SK-N-MC (cell line): ENCODE measurements around the gene SEC22A.

Experiments
- DNase-seq: peaks from one replicate; pipeline ENCODE4 v3.0.0-alpha.2; 2011; ENCODE audit warnings: low read depth, low spot score
- H3K27ac ChIP-seq: fragments of 200-600 bp; sonication (generic); 2 replicates; pipeline ENCODE4 v1.5.1; 2016; ENCODE audit warnings: mixed run types
- H3K36me3 ChIP-seq: fragments of 200-600 bp; sonication (generic); 2 replicates; pipeline ENCODE4 v1.6.1; 2017; ENCODE audit warnings: antibody characterized with exemption, low read length, mixed read lengths; ENCODE audit not compliant: insufficient read depth
- H3K4me3 ChIP-seq: fragments of 200-600 bp; sonication (generic); 2 replicates; pipeline ENCODE4 v1.5.1; 2016
- H3K9ac ChIP-seq: fragments of 200-600 bp; sonication (generic); 2 replicates; pipeline ENCODE4 v1.8.0; 2017; ENCODE audit warnings: mixed run types, mixed read lengths; ENCODE audit not compliant: insufficient read length
- H3K9me3 ChIP-seq: fragments of 200-600 bp; sonication (generic); 2 replicates; pipeline ENCODE4 v1.6.1; 2017; ENCODE audit warnings: low read depth, mild to moderate bottlenecking, antibody characterized with exemption, low read length, moderate library complexity, mixed read lengths
- EZH2 ChIP-seq: fragments of 200-600 bp; sonication (generic); IDR thresholded peaks from one replicate; pipeline ENCODE4 v1.6.1; 2017; ENCODE audit warnings: antibody characterized with exemption
- FOXP2 ChIP-seq: optimal IDR thresholded peaks from 2 replicates; pipeline ENCODE3; 2011; ENCODE audit warnings: mild to moderate bottlenecking, moderate library complexity; ENCODE audit not compliant: insufficient read depth; ENCODE audit errors: extremely low read length, control extremely low read depth
- POLR2AphosphoS5 ChIP-seq: IDR thresholded peaks from 2 replicates; pipeline ENCODE4 v1.6.1; 2012; ENCODE audit warnings: mild to moderate bottlenecking, low read depth, low read length, borderline replicate concordance

The SEC22A gene

DNA sequence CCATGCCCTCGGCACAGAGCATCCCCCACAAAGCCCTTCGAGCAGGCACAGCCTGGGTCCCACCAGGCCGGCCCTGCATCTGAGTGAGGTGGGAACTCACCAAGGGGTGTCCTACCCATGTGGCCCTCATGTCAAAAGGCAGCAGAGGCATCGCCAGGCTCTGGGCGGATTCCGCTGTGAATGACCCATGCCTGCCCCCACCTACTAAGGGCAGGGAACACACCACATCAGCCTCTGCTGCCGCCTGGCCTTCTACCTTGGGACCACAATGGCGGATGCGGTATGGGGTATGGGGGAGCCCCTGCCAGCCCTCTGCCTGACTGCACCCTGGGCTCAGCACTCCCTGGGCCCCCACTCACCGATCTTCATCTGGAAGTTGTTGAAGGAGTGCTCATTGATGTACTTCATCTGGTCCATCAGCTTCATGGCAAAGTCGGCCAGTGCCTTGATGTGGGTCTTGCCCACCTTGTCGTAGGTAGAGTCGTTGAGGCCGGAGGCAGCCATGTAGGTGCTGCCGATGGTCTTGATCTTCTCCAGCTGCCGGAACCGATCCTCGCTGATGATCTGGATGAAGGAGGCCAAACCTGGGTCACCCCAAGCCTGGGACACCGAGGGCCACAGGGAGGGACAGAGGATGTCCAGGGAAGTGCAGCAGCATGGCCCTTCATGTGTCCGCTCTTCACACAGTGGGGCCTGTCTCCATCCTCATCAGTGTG, 87.8 kb downstream of the SEC22A start:
- Histone ChIP-seq H3K9ac (no peak overlapping the region), H3K36me3 (no peaks in the 10 kb centered on the region; the same call in 1 of the 2 replicates), H3K27ac (no peak overlapping the region), H3K9me3 (no peaks in the 10 kb centered on the region; the same call in 1 of the 2 replicates), H3K4me3 (no peak overlapping the region)
- no peak for TF ChIP-seq FOXP2
- TF ChIP-seq POLR2AphosphoS5: no peak
- no peak for TF ChIP-seq EZH2
- DNase-seq: no peak

DNA sequence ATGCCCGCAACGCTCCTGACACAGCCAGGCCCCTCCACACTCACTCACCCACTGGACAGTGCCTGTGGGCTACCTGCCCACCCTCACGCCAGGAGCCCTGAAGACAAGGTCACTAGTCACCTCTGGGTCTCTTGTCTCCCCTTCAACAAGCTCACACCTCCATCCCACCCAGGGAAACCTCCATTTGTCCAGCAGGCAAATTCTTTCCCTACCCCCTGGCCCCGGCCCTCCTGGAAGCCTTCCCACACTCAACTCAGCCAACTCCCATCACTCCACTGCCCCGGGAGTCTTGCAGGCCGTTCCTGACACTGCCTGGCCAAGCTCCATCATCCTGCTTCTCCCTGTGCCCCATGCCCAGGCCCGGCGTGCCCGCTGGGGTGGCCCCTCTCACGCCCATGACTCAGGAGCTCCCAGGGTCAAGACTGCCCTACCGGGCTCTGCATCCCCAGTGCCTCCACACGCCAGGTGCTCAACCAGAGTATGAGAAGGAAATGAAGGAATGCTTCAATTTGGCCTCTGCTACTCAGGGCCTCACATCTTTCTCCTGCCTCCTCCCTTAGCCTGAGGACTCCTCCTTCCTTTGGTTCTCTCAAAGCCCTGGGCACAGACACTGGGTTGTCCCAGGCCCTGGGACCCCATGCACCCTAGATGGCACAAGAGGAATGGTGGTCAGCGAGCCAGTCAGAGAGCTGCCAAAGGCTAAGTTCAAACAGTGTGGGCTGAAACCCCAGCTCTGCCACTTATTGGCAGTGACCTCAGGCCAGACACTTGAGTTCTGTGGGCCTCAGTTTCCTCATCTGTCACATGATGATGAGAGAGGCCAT, 88.6 kb downstream of the SEC22A start:
- DNase-seq: no peak
- TF ChIP-seq FOXP2: no peak
- TF ChIP-seq POLR2AphosphoS5: no peak
- TF ChIP-seq EZH2: no peak
- Histone ChIP-seq H3K9me3 (no peaks in the 10 kb centered on the region; the same call in 1 of the 2 replicates), H3K4me3 (no peak overlapping the region), H3K9ac (no peak overlapping the region), H3K36me3 (no peaks in the 10 kb centered on the region; the same call in 1 of the 2 replicates), H3K27ac (no peak overlapping the region)

GRCh38 chr3:123290962-123291361, 89.2 kb downstream of the SEC22A start:
- H3K9ac ChIP-seq: no peak overlapping the region
- no peak for DNase-seq
- H3K9me3 ChIP-seq: no peaks in the 10 kb centered on the region; the same call in 1 of the 2 replicates
- H3K36me3 ChIP-seq: no peaks in the 10 kb centered on the region; the same call in 1 of the 2 replicates
- TF ChIP-seq FOXP2 (no peak), POLR2AphosphoS5 (no peak), EZH2 (no peak)
- H3K27ac ChIP-seq: no peak overlapping the region
- no peak overlapping the region for H3K4me3 ChIP-seq

- Histone ChIP-seq H3K4me3 (no peak overlapping the region), H3K9ac (no peak overlapping the region), H3K9me3 (no peaks in the 10 kb centered on the region; the same call in 1 of the 2 replicates), H3K36me3 (no peaks in the 10 kb centered on the region; the same call in 1 of the 2 replicates), H3K27ac (no peak overlapping the region)
- no peak for DNase-seq
- TF ChIP-seq POLR2AphosphoS5 (no peak), EZH2 (no peak), FOXP2 (no peak)
Measured at GRCh38 chr3:123291404-123291803, 89.7 kb downstream of the SEC22A start.

GRCh38 chr3:123292321-123293310, 90.9 kb downstream of the SEC22A start:
- Histone ChIP-seq H3K9ac (no peak overlapping the region), H3K9me3 (no peaks in the 10 kb centered on the region; the same call in 1 of the 2 replicates), H3K36me3 (no peaks in the 10 kb centered on the region; the same call in 1 of the 2 replicates), H3K27ac (no peak overlapping the region), H3K4me3 (no peak overlapping the region)
- DNase-seq: no peak
- TF ChIP-seq POLR2AphosphoS5 (no peak), FOXP2 (no peak), EZH2 (no peak)

DNA sequence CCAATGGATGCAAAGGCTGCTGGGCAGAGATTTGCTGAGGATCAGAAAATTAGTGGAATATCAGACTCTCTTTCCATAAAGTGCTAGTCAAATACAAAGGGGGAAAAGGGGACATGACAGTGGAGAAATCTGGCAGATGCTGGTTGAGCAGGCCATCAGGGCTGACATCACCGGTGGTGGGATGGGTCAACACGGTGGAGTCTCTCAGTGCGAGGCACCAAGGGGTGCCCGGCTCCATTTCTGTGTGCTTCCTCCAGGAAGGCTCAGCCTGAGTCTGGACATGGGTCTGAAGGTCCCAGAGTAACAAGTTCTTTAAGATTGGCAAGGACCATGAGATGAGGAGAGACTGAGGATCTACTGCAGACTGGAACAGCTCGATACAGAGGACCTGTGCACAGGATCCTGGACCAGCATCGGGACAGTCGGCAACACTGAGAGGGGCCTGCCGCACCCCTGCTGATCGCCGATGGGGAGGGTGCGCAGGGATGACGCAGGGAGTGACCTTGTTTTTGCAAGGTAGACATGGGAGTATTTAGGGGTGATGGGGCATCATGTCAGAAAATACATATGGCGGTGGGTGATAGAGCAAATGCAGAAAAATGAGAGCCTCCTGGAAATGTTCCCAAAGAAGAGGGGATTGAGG, 92.7 kb downstream of the SEC22A start:
- Histone ChIP-seq H3K27ac (no peak overlapping the region), H3K4me3 (no peak overlapping the region), H3K9ac (no peak overlapping the region), H3K36me3 (no peaks in the 10 kb centered on the region; the same call in 1 of the 2 replicates), H3K9me3 (no peaks in the 10 kb centered on the region; the same call in 1 of the 2 replicates)
- no peak for DNase-seq
- no peak for TF ChIP-seq FOXP2
- no peak for TF ChIP-seq POLR2AphosphoS5
- TF ChIP-seq EZH2: no peak

GRCh38 chr3:123295171-123295900, 93.6 kb downstream of the SEC22A start:
- Histone ChIP-seq H3K4me3 (no peak overlapping the region), H3K9ac (no peak overlapping the region), H3K9me3 (no peaks in the 10 kb centered on the region; the same call in 1 of the 2 replicates), H3K36me3 (no peaks in the 10 kb centered on the region; the same call in 1 of the 2 replicates), H3K27ac (no peak overlapping the region)
- DNase-seq: no peak
- TF ChIP-seq FOXP2: no peak
- no peak for TF ChIP-seq EZH2
- TF ChIP-seq POLR2AphosphoS5: no peak
